GM21423 (cell line): Measurements from ENCODE around the gene CYP2J2.
"Not testable (repeated sequence)": the region's sequence is repeated elsewhere in the genome, so short reads cannot be mapped to it uniquely, and the experiment has no call there.

Source experiments
- ATAC-seq: cut with Tn5 transposase; IDR thresholded peaks from one replicate; pipeline ENCODE4 v1.9.1; 2021; ENCODE audit warnings: mild to moderate bottlenecking, moderate library complexity; ENCODE audit not compliant: unreplicated experiment

The CYP2J2 gene, protein sequence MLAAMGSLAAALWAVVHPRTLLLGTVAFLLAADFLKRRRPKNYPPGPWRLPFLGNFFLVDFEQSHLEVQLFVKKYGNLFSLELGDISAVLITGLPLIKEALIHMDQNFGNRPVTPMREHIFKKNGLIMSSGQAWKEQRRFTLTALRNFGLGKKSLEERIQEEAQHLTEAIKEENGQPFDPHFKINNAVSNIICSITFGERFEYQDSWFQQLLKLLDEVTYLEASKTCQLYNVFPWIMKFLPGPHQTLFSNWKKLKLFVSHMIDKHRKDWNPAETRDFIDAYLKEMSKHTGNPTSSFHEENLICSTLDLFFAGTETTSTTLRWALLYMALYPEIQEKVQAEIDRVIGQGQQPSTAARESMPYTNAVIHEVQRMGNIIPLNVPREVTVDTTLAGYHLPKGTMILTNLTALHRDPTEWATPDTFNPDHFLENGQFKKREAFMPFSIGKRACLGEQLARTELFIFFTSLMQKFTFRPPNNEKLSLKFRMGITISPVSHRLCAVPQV

DNA sequence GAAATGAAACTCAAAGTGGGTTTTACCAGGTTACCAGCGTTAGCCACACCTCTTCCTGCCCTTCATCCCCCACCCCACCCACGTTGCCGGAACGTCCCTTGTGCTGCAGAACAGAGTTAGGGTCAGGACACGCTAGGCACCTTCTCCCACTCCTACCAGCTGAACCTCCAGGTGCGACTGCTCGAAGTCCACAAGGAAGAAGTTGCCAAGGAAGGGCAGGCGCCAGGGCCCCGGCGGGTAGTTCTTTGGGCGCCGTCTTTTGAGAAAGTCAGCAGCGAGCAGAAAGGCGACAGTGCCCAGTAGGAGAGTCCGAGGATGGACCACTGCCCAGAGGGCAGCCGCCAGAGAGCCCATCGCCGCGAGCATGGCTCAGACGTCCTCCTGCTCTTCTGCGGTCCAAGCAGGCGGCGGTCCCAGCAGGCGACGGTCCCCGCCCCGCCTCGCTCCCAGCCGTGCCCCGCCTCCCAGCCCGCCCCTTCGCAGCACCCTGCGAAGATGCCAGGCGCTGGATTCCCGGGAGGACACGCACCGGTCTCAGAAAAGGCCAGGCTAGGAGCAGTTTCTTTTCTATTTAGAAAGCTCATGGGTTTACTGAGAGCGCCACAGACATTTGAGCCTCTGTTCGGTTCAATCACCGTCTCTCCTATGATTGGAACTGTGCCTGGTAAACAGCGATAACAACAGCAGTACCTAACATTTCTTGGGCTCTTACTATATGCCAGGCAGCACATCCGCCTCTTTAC lies at the start of gene CYP2J2:
CYP2J2 (minus strand) TSS at position 393 of the 743 bp plus-strand sequence; CDS start at position 366, 27 bp downstream.
- ATAC-seq: peak; percentile 82

DNA sequence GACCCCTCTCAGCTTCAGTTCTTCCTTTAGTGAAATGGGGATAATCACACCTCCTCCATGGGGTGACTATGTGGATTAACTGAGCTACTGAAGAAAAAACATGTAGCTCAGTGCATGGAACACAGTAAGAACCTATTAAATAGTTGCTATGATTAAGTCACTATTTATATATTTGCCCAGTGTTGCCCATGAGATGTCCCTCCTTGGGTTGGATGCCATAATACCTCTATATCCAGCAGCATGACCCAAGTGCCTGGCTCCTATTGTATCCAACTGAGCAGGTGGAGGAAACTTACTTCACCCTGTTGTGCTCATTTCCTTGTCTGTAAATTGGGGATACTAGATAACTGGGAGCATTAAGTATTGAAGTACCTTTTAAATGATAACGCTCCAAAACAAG lies 47.1 kb upstream of the CYP2J2 start:
- ATAC-seq: no peak

DNA sequence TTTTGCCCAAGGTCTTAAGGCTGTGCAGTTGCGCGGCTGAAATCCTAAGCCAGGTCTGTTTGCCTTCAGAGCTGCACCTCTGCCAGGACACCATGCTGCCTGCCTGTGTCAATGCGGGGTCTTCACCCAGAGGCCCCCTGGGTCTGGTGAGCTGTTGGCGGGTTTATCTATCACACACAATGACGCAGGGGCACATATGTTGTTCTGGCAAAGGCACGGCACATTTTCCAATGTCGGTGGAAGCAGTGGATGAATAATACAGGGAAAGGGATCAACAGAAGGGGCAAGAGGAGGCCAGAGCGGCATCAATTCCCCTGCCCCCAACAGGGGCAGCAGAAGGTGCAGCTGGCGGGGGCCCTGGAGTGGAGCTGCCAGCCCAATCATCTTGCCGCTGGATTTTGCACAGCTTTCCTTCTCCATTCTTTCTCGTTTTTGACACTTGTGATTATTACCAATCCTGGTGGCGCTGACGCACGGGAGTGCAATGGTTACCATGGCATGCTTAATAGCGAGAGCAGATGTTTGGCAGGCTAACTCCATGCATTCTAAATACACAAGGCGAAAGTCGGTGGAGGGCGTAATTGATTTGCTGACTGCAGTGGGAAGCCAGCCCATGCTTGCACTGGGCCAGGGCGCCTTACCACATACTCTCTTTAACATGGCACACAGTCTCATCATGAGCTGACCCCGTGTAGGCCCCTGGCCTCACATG lies 45.8 kb upstream of the CYP2J2 start:
- ATAC-seq: no peak

DNA sequence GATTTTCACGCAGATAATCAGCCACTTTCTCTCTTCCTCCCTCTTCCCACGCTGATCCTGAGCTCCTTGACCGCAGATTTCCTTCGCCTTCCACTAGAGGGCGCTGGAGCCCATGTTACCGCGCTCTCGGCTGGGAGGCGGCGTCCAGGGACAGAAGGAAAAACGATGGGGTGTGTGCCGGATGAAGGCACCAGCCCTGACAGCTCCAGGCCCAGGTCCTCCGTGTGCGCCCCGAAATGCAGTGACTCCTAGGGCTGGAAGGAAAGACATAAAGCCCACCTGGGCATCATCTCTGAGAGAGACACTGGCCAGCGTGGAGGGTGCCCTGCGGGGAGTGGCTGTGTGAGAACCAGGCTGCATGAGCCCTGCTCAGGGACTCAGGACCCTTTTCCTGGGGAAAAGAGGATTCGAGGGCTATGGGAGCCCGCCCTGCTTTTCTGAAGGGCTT lies 44.9 kb upstream of the CYP2J2 start:
- ATAC-seq: peak; percentile 79

DNA sequence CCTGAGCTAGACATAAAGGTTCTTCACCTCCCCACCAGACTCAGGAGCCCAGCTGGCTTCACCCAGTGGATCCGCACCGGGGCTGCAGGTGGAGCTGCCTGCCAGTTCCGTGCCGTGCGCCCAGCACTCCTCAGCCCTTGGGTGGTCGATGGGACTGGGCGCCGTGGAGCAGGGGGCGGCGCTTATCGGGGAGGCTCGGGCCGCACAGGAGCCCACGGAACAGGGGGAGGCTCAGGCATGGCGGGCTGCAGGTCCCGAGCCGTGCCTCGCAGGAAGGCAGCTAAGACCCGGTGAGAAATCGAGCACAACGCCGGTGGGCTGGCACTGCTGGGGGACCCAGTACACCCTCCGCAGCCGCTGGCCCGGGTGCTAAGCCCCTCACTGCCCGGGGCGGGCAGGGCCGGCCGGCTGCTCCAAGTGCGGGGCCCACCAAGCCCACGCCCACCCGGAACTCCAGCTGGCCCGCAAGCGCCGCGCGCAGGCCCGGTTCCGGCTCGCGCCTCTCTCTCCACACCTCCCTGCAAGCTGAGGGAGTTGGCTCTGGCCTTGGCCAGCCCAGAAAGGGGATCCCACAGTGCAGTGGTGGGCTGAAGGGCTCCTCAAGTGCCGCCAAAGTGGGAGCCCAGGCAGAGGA lies 43.1 kb upstream of the CYP2J2 start:
- ATAC-seq: not testable (repeated sequence)

DNA sequence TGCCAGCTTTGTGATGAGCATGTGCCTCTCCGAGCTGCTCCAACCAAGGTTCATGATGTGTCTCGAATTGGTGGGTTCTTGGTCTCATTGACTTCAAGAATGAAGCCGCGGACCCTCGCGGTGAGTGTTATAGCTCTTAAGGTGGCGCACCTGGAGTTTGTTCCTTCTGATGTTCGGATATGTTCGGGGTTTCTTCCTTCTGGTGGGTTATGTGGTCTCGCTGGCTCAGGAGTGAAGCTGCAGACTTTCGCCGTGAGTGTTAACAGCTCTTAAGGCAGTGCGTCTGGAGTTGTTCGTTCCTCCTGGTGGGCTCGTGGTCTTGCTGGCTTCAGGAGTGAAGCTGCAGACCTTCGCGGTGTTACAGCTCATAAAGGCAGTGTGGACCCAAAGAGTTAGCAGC lies 42.2 kb upstream of the CYP2J2 start:
- ATAC-seq: not testable (repeated sequence)

DNA sequence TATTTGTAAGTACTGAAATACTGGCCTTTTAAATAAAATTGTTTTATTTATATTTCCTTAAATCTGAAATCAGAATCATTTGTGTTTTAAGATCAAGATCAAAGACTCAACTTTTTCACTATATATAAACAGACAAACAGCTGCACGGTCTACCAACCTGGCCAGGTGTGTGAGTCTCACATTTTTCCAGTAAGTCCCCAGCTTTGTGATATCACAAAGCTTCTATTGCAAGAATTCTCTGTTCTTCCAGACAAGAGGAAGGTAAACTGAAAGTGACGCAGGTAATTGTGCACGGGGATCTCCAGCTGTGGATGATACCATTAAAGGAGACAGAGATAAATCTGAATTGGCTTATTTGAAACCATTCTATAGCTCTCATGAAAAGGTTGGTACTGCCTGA lies 41.2 kb upstream of the CYP2J2 start:
- ATAC-seq: no peak

DNA sequence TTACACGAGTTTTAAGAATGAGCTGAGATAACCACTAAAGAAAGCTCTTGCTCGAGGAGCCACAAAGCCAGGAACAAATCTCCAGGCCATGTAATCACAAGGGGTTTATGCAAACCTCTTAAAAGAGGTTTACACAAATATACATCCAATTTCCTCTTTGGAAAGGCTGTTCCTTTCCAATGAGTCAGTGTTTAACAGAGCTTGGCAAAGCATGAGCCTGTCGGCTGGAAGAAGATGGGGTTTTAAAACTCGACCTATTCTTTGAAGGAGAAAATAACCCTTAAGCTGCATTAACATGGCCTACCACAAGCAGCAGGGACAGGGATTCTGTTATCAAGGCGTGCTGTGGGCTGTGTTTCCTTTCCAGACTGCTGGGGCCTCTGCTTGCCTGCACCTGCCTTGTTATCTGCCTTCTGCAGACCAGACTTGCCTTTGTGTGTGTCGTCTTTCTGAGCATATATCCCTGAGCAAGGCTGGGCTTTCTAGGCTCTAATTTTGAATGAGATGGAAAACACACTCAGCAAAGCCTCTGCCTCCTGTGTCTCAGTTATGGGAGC lies 40.6 kb upstream of the CYP2J2 start:
- ATAC-seq: no peak

DNA sequence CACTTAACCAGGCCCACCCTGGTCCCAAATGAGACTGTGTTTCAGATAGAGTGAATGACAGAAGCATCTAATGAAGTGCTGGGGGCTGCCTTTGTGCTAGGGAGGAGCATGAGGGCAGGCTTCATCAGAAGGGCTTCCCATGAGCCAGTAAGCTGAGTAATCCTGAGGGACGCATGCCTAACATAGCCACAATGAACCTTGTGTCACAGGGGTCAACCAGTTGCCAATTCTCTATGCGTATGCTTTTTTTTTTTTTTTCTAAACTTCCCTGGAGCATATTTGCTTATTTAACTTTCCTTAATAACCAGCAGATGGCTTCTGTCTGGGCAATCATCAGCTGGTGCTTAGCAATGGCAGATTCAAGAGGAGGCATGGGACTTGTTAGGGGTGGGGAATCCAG lies 25.5 kb upstream of the CYP2J2 start:
- ATAC-seq: no peak

DNA sequence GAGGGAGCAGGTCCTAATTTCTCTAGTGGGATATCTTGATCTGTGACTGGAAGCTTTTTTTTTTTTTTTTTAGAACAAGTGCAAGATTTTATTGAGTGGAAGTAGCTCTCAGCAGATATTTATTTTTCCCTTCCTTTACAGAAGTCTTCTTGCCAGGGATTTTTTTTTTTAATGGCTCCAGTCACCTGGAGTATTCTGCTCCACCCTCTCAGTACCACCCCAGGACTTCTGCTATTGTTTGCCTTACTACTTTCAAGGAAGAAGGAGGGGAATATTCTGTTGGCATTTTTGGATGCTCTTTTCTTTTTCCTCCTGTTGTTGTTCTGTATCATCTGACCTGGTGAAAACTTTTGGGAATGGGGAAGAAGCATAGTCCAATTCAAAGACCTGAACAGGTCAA lies 23.1 kb upstream of the CYP2J2 start:
- ATAC-seq: no peak

DNA sequence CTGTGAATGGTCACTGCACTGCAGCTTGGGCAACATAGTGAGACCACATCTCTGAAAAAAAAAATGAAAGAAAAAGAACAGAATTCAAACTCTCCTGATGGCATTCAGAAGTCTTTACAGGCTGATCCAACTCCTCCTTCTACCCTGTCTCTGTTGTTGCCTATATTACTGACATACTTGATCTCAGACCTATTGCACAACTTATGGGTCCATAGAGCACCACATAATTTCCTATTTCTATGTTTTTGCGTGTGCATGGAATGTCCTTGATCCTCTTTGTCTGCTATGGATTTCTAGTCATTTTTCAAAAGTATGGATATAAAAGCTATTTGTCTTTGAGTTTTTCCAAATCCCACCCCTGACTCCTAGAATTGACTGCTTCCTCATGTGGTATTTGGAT lies 22.4 kb upstream of the CYP2J2 start:
- ATAC-seq: no peak

DNA sequence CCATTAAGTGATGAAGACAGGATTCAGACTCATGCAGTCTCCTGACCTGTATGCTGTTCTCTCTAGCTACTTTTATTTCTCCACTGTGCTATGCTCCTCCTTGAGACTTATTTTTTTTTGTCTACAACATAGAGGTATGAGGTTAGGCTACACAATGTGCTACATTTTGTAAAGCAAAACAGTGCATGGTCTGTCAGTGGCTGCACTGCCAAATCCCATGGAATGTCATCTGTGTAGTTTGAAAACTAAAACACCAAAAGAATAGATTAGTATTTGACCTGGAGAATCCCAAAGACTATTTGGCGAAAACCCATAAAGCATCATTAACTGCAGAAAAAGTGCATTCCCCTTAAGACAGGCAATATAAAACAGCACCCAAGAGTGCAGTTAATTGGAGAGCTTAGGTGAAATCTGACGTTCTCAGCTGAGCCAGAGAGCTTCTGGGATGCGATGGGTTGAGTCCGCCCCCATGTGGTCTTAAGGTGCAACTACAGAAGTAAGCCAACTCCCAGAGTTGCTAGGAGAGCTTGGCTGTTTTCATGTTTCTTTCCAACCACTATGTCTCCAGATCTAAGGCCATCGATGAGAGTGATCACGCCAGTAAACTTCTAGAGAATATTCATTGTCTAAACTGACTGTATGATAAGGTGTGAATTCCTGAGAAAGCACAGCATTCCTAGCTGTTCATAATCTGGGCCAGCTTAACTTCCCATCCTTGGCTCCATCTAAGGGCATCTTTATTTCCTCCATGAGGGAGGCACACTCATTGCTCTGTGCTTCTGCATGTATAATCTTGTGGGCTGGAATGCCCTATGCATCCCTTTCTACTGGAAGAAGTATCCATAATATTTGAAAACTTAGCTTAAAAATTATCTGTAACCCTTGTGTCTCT lies 20.7 kb upstream of the CYP2J2 start:
- ATAC-seq: peak; percentile 94

DNA sequence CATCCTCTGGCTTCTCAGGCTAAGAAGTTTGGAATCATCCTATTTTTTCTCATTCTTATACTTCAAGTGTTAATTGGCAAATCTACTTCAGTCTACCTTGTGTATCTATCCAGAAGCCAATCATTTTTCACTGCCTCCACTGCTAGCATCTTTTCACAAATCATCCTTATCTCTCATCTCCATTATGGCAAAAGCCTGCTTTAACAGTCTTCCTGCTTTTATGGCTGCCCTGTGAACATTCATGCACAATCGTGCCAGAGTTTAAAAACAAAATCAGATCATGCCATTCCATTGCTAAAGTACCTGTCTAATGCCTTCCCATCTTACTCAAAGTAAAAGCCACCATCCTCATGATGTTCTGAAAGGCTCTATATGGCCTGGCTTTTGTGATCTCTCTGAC lies 19.2 kb upstream of the CYP2J2 start:
- ATAC-seq: no peak

DNA sequence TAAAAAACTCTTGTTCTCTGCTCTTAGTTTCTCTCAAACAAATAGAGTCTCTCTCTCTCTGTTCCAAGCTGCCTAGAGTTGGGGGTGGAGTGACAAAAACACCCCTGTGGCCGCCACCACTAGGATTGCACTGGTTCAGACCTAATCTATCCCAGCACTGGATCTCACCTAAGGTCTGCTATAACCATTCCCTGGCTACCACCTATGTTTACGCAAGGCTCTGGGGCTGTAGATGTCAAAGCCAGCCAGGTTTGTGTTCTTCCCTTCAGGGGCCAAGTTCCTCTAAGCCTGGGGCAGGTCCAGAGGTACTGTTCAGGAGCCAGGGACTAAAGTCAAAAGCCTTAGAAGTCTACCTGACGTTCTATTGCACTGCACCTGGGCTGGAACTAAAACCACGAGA lies 12.8 kb upstream of the CYP2J2 start:
- no peak for ATAC-seq

DNA sequence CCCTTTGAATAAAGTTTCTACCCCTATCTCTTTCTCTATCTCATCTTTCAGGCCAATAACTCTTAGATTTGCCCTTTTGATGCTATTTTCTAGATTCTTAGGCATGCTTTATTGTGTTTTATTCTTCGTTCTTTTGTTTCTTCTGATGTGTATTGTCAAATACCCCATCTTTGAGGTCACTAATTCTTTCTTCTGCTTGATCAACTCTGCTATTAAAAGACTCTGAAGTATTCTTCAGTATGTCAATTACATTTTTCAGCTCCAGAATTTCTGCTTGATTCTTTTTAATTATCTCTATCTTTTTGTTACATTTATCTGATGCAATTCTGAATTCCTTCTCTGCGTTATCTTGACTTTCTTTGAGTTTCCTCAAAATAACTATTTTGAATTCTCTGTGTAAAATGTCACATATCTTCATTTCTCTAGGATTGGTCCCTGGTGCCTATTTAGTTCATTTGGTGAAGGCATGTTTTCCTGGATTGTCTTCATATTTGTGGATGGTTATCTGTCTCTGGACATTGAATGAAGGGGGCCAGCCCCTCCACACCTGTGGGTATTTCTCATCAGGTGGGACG lies 11.2 kb upstream of the CYP2J2 start:
- ATAC-seq: no peak

DNA sequence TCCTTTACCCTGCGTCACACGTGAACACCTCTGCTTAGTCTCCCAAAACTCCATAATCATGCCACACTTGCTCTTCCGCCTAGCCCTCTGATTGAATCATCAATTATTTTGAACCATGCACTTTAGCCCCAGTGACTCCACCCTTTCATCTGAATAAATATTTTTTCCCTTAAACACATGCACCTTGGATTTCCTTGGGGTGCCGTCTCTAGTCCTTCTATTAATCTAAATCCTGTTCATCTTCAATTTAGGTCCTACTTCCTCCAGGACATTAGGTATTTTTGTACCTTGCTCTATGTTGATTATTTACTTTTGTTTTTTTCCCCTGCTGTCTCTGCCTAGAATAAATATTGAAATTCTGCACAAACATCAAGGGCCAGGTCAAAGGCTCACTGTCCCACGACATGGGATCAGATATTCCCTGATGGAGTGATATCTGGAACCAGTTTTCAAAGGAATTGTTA lies 9.8 kb upstream of the CYP2J2 start:
- ATAC-seq: no peak

DNA sequence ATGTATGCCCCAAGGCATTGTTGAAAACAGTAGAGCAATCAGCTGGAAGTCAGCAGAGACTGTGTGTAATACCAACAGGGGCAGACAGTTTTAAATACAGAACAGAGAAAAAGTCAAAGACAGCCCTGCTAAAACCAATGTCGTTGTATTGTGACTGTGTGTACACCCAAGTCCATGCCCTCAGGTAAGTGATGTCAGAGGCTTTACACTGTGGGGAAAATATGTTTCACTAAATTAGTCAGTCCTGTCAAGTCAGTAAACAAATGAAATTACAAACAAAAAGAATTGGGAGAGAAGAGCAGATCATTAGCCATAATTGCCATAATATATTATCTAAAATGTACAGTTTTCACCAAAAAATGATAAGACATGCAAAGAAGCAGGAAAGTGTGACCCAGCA lies 2.4 kb upstream of the CYP2J2 start:
- ATAC-seq: no peak

DNA sequence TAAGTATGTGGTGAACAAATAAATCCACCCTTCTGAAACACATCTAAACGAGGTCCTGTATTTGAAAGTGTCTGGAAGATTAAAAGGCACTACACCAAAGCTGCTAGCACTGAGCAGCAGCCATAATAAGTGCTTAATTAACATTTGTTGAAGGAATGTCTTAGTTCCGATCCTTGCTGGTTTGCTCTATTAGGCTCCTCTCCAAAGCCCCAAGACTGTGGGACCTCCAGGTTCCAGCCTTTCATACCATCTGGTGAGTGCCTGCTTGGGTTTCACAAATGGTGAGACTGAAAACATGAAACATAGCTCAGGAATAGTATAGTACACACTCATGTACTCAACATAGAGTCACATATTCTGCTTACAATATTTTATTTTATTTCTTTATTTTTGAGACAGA lies 640 bp upstream of the CYP2J2 start:
- no peak for ATAC-seq

DNA sequence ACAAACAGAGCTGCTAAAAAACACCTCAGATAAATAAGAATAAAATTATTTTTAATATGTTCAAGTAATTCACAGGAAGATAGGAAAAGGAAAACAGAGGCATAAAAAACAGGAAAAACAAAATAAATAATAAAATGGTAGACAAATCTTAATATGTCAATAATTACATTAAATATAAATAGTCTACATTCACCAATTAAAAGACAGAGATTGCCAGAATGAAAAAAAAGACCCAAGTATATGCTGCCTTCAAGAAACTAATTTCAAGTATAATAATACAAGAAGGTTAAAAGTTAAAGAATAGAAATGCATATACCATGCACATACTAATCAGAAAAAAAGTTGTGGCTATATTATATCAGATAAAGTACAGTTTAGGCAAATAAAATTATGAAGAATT lies 1.9 kb downstream of the CYP2J2 start:
- no peak for ATAC-seq
